Hematopoietic multipotent progenitor cell treated with erythropoietin and hydrocortisone succinate and interleukin-3 and kit ligand, for 4 days (in vitro differentiated cells): Measurements from ENCODE around the gene SLC25A41.
"Not testable (repeated sequence)": the region's sequence is repeated elsewhere in the genome, so short reads cannot be mapped to it uniquely, and the experiment has no call there.

Source experiments
- DNase-seq: peaks from one replicate; pipeline ENCODE4 v3.0.0-alpha.2; 2015

The SLC25A41 gene

DNA sequence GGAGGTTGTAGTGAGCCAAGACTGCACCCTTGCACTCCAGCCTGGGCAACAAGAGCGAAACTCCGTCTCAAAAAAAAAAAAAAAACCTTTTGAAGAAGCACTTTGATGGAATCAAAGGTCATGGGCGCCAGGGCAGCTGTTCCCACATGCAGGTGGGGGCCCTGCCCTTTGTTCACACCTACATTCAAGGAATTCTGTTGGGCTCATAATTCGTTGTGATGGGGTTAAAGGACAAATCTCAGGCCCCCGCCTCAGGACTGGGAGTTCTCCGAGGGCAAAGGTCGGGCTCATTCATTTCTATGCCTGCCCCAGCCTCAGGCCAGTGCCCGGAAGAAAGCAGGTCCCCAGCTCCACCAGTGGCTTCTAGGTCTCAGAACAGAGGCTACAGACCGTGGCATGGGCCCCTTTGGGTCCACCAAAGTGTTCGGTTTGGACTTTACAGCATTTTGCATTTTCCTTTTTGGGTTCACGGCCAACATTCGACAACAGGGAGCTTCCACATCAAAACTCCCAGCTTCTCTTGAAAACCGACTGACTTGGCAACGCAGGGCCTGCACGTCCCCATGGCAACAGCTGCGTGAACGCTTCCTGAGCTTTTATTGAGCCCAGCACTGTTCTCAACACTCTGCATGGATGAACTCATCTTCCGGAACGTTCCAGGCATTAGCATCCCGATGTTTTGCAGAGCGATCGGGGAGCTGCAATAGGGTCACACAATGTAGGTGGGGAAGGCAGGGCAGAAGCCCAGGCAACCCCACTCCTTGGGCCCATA lies 30.5 kb downstream of the SLC25A41 start:
- no peak for DNase-seq

DNA sequence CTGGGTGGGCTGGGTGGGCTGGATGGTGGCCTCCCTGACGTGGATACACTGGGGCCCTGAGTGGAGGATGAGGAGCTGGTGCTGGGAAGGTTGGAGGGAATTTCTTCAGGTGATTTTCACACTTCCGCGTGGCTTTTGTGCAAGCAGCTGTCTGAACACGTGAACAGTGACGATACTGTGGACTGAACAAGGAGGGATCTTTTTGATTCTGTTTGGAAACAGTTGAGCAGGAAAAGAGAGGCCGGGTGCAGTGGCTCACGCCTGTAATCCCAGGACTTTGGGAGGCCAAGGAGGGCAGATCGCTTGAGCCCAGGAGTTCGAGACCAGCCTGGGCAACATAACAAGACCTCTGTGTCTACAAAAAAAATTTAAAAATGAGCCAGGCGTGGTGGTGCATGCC lies 31.5 kb downstream of the SLC25A41 start:
- DNase-seq: no peak

DNA sequence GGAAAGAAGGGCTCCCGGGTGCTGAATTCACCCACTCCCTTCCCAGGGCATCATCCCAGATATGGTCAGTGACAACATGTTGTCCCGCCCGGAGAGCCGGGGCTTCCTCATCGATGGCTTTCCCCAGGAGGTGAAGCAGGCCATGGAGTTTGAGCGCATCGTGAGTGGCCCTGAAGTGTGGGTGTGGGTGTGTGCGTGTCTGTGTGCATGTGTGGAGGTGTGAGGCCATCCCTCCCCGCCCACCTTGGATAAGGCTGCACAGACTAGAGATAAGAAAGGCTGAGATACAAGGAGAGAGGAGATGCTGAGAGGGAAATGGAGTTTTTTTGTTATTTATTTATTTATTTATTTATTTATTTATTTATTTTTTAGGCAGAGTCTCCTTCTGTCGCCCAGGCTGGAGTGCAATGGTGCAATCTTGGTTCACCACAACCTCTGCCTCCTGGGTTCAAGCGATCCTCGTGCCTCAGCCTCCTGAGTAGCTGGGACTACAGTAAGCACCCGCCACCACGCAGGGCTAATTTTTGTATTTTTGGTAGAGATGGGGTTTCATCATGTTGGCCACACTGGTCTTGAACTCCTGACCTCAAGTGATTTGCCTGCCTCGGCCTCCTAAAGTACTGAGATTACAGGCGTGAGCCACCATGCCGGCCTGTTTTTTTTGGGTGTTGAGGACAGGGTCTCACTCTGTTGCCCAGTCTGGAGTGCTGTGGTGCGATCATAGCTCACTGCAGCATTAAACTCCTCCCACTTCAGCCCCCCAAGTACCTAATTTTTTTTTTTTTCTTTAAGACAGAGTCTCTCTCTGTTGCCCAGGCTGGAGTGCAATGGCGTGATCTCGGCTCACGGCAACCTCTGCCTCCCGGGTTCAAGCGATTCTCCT lies 33.3 kb downstream of the SLC25A41 start:
- DNase-seq: not testable (repeated sequence)

DNA sequence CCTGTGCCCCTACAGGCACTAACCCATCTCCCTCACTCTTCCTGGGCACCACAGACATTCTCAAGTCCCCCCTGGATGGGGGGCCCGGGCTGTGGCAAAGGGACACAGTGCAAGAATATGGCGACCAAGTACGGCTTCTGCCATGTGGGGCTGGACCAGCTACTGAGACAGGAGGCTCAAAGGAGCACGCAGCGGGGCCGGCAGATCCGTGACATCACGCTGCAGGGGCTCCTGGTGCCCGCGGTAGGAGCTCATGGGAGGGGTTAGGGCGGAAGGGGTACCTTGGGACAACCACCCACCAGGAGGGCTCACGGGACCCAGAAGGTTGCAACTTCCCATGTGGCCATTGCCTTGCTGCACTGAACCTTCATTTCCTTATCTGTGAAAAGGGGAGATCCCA lies 37.3 kb downstream of the SLC25A41 start:
- no peak for DNase-seq

DNA sequence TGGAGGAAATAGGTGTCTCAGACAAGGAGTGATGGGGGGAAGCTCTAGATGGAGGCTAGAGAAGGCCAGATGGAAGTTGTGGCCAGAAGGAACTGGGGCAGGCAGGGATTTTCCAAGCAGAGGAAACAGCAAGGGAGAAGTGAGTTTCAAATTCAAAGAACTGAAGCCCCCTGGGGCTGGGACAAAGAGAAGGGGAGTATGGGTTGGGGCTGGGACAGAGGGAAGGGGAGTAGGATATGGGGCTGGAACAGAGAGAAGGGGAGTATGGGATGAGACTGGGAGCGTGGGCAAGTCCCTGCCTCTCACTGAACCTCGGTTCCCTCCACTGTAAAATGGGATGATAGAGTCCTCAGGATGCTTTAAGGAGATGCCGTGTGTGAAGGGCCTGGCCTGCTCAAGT lies 38.7 kb downstream of the SLC25A41 start:
- no peak for DNase-seq

DNA sequence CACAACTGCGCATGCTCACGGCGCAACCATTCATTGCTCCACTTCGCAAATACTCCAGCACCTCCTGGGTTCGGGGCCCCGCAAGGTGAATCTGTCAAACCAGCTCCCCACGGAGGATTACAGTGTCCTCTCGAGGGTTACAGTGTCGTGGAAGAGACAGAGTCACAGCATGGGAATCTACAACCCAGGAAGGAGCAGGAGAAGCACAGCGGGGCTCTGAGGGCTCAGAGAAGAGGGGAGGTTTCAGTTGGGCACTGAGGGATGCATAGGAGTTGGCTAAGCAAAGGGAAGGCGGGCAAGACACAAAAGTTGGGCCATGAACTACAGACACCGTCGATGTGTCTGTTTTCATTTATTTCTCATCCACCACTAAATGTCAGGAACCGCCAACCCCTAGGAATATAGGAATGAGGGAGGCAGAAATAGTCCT lies 39.6 kb downstream of the SLC25A41 start:
- no peak for DNase-seq

DNA sequence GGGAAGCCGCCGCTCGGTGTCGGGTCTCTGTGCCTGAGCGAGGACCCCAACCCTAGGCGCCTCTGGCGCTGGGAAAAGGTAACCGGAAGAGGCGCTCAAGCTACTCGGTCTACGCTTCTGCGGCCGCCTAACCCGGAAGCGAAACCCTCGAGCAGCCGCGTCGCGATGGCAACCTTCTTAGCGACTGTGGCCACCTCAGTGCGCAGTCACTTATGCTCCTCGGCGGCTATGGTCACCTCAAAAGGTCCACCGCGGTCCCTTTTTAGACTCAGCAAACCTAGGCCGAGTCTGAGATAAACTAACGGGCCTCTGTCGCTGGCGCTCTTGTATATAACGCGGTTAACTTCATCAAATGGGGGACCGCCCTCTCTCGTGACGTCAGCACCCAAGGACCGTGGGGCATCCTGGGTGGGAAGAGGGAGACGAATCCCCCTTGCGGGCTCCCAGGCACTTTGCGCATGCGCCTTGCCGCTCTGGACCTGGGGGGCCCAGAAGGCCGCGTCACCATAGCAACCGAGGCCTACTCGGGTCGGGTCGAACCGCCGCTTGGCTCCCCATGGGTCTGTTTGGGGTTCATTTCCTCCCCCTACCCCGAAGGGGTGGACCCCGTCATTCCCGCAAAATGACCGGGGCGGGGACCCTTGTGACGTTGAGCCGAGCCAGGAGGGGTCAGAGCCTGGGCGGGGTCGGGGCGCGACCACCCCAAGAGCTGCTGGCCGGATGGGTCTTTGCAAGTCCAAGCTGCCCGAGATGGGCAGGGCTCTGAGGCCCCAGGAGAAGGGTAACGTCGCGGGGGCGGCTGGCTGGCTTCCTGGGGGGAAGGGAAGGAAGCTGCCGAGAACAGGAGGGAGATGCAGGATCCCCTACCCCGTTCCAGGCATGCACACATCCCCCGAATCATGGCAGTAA lies 40.2 kb downstream of the SLC25A41 start, which contains the start of gene GTF2F1:
Gene GTF2F1, minus strand, starts transcription at position 91 of the 909 bp plus-strand sequence. CDS start 169 bp downstream, outside the sequence.
- peak; percentile 98 for DNase-seq

DNA sequence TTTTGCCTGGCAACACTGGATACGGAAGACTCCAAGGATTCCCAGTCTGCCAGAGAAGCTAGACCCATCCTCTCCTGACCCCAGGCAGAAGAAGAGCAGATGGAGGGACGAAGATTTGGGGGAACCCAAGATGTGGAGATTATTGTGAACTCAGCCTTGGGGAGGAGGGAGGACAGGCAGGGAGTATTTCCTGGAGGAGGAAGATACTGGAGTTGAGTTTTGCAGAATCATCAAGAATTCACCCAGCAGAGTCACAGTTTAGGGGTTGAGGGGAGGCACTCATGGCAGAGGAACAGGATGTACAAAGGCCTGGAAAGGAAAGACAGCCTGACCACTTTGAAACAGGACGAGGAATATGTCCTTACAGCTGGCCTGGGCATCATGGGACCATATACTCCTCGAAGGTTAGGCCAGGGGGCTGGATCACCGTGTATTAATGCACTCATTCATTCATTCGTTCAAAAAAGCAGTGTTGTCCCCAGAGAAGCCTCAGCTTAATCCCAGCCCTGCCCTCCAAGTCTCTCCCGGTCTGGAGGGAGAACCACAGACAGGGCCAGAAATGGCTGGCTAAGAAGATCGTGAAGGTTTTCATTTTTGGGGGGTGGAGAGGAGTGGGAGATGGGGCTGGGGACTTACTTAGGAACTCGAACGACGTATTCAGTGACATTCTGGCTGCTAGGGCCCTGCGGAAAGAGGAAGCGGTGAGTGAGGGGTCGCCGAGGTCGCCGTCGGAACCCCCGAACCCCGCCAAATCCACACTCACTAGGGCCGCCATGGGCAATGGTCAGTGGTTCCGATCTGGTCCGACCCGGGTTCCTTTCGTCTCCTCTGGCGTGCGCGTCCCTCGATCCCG lies 41.1 kb downstream of the SLC25A41 start:
- peak; percentile 30 for DNase-seq

DNA sequence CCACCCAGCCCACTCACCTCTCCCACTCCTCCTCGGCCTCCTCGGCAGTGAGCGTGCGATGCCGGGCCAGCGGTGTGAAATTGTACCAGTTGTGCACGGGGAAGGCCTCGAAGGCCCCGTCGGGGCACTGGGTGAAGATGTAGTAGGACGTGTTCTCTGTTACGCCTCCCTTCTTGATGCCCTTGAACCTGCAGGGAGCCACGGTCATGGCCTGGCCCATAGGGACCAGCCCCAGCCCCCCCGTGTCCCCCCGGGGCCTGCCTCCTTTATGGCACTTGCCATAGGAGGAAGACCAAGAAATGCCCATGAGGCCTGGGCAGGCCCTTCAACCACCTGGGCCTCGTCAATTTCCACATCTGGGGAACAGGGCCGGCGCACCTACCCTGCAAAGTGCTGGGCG lies 46.2 kb downstream of the SLC25A41 start:
- no peak for DNase-seq

DNA sequence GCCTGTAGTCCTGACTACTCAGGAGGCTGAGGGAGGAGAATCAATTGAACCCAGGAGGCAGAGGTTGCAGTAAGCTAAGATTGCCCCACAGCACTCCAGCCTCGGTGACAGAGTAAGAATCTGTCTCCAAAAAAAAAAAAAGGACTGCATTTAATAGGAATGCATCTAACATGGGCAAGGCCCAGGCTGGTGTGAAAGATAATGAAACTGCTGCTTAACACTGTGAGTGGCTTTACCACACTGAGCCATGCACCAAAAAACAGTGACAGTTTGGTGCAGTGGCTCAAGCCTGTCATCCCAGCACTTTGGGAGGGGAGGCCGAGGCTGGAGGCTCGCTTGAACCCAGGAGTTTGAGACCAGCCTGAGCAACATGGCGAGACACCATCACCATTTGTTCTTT lies 49.2 kb downstream of the SLC25A41 start:
- peak; percentile 19 for DNase-seq

DNA sequence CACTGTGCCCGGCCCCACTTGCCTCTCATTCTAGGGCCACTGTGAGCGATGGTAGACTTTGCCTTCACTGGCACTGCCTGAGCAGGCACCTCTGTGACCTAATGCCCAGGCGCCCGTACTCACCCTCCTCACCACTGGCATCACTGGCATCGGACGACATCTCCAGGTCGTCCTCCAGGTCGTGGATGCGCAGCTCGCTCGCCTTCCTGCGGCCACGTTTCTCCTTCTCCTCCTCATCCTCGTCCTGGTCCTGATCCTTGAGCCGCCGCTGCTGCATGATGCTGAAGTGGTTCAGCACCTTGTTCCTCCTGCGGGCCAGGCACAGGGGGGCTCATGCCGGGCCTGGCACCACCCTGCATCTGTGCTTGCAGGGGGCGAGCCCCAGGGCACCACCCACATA lies 50.4 kb downstream of the SLC25A41 start:
- DNase-seq: no peak

DNA sequence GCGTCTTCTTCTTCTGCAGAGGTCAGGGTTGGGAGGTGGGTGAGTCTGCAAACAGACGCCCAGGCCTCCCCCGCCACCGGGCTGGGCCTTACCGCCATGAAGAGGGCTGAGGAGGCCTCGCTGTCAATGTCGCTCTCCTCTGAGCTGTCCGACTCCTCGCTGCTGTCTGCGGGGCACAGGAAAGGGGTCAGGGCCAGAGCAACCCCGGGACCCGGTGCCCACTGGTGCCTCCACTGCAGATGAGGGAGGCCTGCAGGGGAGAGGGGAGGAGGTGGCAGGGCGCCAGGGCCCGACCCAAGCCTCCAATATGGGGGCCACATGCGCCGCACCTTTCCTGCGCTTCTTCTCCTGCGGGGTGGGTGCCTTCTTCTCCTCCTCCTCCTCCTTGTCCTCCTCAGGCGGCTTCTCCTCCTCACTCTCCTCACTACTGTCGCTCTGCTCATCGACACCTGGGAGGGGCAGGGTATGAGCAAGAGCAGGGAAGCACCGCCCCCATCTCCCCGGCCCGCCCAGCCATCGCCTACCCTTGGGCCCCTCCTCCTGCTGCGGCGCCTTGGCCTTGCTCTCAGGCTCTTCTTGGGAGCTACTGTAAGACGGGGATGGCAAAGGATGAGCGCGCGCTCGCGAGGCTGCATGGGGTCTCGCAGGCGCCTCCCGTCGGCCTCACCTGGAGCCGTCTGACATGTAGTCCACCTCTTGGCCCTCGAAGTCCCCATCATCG lies 52.4 kb downstream of the SLC25A41 start:
- DNase-seq: no peak

DNA sequence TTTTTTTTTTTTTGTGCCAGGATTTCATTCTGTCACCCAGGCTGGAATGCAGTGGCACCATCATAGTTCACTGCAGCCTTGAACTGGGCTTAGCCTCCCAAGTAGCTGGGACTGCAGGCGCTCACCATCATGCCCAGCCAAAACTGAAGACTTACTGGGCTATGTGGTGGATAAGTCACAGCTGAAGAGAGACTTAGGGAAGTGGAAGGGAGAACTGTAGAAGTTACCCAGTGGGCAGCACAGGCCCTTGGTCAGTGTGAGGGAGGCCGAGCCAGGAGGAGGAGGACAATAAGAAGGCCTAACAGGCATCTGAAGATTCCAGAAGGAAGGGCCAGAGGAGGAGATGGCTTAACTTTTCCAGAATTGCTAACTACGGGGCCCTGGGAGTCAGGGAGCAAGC lies 53.8 kb downstream of the SLC25A41 start:
- DNase-seq: no peak

DNA sequence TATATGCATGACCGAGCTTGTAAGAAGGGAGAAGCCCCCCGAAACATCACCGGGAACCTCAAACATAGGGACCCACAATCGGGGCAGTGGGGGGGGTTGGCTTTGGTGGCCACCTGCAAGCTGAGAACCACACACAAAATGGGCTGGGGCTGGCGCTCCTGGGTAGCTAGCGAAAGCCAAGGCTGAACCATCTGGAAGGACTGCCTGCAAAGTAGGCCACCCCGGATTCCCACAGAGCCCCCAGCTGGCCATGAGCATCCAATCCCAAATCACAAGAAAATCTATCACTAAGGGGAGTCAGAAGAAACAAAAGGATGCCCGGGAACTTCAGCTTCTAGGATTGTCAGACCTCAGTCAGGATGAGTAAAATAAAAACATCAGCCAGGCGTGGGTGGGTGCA lies 55.1 kb downstream of the SLC25A41 start:
- no peak for DNase-seq

DNA sequence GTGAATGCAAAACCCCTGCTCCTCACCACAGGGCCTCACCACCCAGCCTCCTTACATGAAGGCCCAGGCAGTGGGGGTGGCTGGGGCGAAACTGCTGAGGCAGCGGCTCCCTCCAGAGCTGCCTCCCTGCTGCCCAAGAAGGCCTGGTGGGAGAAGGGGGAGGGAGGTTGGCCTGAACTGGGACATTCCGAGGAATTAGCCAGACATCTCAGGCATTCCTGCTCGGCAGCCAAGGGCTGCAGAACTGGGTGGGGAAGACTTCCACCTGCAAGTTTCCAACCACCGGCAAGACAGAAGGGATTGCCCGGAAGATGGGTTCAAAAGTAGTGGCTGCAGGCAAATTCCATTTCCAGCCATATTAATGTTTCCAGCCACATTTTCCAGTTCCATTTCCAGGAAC lies 55.5 kb downstream of the SLC25A41 start:
- no peak for DNase-seq

DNA sequence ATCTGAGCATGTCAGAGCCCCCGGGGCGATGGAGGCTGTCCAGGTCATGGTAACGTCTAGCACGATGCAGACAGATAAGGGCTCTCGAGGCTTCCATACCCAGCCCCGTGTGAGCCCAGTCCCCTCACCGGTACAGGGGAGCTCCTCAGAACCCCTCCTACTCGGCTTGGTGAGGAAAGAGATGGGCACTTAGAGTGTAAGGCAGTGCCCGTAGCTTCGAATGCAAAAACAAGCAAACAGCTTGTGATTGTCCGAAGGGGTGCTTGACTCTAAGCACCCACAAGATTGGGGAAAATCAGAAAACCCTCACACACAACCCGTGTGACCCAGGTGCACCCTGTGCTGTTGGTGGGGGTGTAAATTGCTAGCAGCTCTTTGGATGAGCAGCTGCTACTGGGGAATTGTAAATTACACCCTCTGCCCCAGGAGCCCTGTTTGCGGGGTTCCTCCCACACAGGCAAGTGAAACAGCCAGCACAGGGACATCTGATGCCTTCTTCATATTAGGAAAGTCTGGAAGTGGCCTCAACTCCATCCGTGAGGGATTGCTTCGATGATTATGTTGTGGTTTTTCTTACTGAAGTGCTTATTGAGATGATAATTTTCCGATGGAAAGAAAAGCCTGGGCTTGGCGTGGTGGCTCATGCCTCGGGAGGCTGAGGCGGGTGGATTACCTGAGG lies 56.9 kb downstream of the SLC25A41 start:
- no peak for DNase-seq
